SK-N-SH treated with all-trans-retinoic acid at 6 μM for 48 hours (cell line): ENCODE results near the gene SLCO3A1.

ENCODE experiments used
- ARNTL ChIP-seq: fragments of 450-650 bp; formaldehyde crosslinking; IDR thresholded peaks from 2 replicates; pipeline ENCODE4 v1.5.0; 2020; ENCODE audit warnings: low read depth, mild to moderate bottlenecking, moderate library complexity, borderline replicate concordance
- BACH2 ChIP-seq: fragments of 250-450 bp; sonication (Bioruptor Pico); IDR thresholded peaks from 2 replicates; pipeline ENCODE4 v1.9.0; 2021; ENCODE audit warnings: mild to moderate bottlenecking, borderline replicate concordance
- CSDC2 ChIP-seq: fragments of 250-450 bp; sonication (Bioruptor Pico); IDR thresholded peaks from 2 replicates; pipeline ENCODE4 v1.5.0; 2020; ENCODE audit warnings: mild to moderate bottlenecking, moderate library complexity
- GLIS3 ChIP-seq: fragments of 250-450 bp; sonication (Bioruptor Pico); IDR thresholded peaks from 2 replicates; pipeline ENCODE4 v1.5.0; 2020; ENCODE audit warnings: mild to moderate bottlenecking, moderate library complexity
- TCF4 ChIP-seq: fragments of 250-450 bp; sonication (Bioruptor Pico); IDR thresholded peaks from 2 replicates; pipeline ENCODE4 v1.8.0; 2021; ENCODE audit warnings: mild to moderate bottlenecking, moderate library complexity, borderline replicate concordance
- ZFP3 ChIP-seq: fragments of 250-450 bp; sonication (Bioruptor Pico); IDR thresholded peaks from 2 replicates; pipeline ENCODE4 v1.5.0; 2020; ENCODE audit warnings: mild to moderate bottlenecking, moderate library complexity
- TF ChIP-seq, protein P1 (sequence below): fragments of 250-450 bp; sonication (Bioruptor Pico); IDR thresholded peaks from 2 replicates; pipeline ENCODE4 v1.5.1; 2020; ENCODE audit warnings: low read depth, mild to moderate bottlenecking, moderate library complexity
- TF ChIP-seq, protein P2 (sequence below): fragments of 250-450 bp; sonication (Bioruptor Pico); IDR thresholded peaks from 2 replicates; pipeline ENCODE4 v1.8.0; 2021; ENCODE audit warnings: low read depth, mild to moderate bottlenecking, moderate library complexity, borderline replicate concordance
- TF ChIP-seq, protein P3 (sequence below): fragments of 250-450 bp; sonication (Bioruptor Pico); IDR thresholded peaks from 2 replicates; pipeline ENCODE4 v1.5.1; 2021; ENCODE audit warnings: mild to moderate bottlenecking, moderate library complexity
- TF ChIP-seq, protein P4 (sequence below): fragments of 250-450 bp; sonication (Bioruptor Pico); IDR thresholded peaks from 2 replicates; pipeline ENCODE4 v1.5.0; 2020; ENCODE audit warnings: mild to moderate bottlenecking, moderate library complexity

DNA sequence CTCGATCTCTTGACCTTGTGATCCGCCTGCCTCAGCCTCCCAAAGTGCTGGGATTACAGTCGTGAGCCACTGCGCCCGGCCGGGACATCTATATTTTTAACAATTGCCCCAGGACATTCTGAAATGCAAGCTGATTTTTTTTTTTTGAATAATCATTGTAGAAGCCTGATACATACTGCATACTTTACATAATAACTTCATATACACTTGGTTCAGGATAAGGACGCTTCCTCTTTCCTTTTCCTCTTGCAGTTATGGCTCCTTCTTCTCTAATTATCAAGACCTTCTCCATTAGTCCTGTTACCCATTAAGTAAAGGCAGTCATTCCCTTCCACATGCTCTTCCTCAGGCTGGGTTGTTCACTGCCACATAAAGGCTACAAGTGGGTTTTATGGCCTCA lies 58.3 kb downstream of the SLCO3A1 start:
- no peak for TF ChIP-seq ZFP3 (CRISPR knock-in tag)
- TF ChIP-seq, protein P1, sequence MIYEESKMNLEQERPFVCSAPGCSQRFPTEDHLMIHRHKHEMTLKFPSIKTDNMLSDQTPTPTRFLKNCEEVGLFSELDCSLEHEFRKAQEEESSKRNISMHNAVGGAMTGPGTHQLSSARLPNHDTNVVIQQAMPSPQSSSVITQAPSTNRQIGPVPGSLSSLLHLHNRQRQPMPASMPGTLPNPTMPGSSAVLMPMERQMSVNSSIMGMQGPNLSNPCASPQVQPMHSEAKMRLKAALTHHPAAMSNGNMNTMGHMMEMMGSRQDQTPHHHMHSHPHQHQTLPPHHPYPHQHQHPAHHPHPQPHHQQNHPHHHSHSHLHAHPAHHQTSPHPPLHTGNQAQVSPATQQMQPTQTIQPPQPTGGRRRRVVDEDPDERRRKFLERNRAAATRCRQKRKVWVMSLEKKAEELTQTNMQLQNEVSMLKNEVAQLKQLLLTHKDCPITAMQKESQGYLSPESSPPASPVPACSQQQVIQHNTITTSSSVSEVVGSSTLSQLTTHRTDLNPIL (CRISPR knock-in tag): no peak
- TF ChIP-seq, protein P2, sequence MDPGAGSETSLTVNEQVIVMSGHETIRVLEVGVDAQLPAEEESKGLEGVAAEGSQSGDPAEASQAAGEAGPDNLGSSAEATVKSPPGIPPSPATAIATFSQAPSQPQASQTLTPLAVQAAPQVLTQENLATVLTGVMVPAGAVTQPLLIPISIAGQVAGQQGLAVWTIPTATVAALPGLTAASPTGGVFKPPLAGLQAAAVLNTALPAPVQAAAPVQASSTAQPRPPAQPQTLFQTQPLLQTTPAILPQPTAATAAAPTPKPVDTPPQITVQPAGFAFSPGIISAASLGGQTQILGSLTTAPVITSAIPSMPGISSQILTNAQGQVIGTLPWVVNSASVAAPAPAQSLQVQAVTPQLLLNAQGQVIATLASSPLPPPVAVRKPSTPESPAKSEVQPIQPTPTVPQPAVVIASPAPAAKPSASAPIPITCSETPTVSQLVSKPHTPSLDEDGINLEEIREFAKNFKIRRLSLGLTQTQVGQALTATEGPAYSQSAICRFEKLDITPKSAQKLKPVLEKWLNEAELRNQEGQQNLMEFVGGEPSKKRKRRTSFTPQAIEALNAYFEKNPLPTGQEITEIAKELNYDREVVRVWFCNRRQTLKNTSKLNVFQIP (CRISPR knock-in tag): no peak
- TF ChIP-seq, protein P3, sequence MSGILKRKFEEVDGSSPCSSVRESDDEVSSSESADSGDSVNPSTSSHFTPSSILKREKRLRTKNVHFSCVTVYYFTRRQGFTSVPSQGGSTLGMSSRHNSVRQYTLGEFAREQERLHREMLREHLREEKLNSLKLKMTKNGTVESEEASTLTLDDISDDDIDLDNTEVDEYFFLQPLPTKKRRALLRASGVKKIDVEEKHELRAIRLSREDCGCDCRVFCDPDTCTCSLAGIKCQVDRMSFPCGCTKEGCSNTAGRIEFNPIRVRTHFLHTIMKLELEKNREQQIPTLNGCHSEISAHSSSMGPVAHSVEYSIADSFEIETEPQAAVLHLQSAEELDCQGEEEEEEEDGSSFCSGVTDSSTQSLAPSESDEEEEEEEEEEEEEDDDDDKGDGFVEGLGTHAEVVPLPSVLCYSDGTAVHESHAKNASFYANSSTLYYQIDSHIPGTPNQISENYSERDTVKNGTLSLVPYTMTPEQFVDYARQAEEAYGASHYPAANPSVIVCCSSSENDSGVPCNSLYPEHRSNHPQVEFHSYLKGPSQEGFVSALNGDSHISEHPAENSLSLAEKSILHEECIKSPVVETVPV (CRISPR knock-in tag): no peak
- TF ChIP-seq BACH2 (CRISPR knock-in tag): no peak
- TF ChIP-seq ARNTL (CRISPR knock-in tag): no peak
- no peak for TF ChIP-seq CSDC2
- TF ChIP-seq, protein P4, sequence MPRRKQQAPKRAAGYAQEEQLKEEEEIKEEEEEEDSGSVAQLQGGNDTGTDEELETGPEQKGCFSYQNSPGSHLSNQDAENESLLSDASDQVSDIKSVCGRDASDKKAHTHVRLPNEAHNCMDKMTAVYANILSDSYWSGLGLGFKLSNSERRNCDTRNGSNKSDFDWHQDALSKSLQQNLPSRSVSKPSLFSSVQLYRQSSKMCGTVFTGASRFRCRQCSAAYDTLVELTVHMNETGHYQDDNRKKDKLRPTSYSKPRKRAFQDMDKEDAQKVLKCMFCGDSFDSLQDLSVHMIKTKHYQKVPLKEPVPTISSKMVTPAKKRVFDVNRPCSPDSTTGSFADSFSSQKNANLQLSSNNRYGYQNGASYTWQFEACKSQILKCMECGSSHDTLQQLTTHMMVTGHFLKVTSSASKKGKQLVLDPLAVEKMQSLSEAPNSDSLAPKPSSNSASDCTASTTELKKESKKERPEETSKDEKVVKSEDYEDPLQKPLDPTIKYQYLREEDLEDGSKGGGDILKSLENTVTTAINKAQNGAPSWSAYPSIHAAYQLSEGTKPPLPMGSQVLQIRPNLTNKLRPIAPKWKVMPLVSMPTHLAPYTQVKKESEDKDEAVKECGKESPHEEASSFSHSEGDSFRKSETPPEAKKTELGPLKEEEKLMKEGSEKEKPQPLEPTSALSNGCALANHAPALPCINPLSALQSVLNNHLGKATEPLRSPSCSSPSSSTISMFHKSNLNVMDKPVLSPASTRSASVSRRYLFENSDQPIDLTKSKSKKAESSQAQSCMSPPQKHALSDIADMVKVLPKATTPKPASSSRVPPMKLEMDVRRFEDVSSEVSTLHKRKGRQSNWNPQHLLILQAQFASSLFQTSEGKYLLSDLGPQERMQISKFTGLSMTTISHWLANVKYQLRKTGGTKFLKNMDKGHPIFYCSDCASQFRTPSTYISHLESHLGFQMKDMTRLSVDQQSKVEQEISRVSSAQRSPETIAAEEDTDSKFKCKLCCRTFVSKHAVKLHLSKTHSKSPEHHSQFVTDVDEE (CRISPR knock-in tag): no peak
- no peak for TF ChIP-seq GLIS3 (CRISPR knock-in tag)
- no peak for TF ChIP-seq TCF4 (CRISPR knock-in tag)
